GM18870 (cell line): Measurements from ENCODE around the gene UBAC2.

Source experiments
- ATAC-seq: cut with Tn5 transposase; IDR thresholded peaks from one replicate; pipeline ENCODE4 v1.9.1; 2021; ENCODE audit warnings: moderate library complexity; ENCODE audit not compliant: unreplicated experiment

The UBAC2 gene

GRCh38 chr13:99266827-99267226, 66.2 kb downstream of the UBAC2 start:
- no peak for ATAC-seq

DNA sequence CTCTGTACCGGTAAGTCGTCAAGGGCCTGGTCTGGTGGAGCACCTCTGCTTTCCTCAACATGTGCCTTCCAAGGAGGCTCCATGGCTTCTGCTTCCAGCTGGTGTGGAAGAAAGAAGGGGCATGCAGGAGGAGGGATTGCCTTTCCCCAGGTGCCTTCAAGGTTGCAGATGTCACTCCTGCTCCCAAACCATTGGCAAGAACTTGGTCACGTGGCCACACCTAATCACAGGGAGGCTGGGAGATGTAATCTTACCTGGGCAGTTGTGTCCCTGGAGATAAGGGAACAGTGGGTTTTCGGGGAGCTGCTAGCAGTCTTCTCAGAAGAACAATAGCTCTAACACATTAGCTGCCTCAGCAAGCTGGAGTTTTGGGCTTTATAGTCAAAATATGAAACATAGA, 67.3 kb downstream of the UBAC2 start:
- ATAC-seq: no peak

- no peak for ATAC-seq
Observed at GRCh38 chr13:99268822-99269221, 68.2 kb downstream of the UBAC2 start.

DNA sequence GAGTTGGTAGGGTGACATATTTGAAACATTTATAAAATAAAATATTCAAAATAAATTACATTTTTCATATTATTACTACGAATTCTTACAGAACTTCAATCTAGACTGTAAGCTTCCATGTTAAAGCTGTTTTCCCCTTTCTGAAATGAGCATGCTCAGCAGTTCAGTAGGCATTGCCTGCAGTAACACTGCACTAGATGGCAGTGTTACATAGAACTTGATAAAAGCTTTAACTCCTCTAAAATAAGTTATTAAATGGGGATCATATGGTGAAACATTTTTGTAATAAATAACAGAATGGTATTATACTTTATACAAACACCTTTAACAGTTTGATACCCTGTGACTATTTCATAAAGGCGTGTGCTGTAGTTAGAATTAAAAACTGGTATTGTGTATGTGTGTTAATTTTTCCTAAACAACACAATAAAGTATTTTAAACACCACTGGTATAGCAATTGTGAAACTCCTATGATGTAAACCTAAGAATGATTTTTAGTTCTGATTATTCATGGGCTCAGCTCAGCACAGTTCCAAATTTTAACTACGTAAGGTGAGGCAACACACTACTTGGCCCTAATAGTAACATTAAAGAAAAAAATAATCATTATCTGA, 69.1 kb downstream of the UBAC2 start:
- ATAC-seq: peak; percentile 72

- no peak for ATAC-seq
Observed at GRCh38 chr13:99270518-99270917, 69.9 kb downstream of the UBAC2 start.

DNA sequence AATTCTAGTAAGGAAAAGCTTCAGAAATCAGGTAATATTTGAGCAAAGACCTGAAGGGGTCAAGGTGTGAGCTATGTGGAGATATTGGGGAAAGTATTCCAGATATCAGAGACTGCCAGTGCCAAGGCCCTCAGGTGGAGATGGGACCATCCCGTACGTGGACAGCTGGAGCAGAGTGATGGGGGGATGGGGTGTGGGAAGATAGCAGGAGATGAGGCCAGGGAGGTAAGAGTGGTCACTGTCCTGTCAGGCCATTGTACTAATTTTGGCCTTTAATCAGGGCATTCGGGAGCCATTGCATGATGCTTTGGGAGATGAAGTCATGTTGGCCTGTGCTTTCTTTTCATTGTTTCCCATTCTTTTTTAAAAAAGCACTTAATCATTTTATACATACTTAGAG, 70.6 kb downstream of the UBAC2 start:
- no peak for ATAC-seq

- ATAC-seq: no peak
Observed at GRCh38 chr13:99272481-99272880, 71.8 kb downstream of the UBAC2 start.

DNA sequence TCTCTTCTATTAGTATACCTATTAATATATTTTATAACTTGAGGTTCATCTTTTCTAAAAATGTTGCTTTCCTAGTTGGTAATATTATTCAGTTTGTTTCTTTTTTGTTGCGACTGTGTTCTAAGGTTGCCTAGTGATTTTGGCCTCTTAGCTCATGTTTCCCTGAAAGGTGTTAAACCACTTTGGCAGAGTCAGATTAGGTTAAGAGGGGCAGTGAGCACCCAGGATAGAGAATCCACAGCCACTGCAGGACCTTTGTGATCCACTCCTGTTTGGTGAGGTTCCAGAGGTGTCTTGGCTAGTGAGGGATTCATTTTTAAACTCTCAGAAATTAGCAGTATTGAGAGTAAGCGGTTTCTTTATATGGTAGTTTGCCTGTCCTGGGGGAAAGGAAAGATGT, 72.5 kb downstream of the UBAC2 start:
- no peak for ATAC-seq

DNA sequence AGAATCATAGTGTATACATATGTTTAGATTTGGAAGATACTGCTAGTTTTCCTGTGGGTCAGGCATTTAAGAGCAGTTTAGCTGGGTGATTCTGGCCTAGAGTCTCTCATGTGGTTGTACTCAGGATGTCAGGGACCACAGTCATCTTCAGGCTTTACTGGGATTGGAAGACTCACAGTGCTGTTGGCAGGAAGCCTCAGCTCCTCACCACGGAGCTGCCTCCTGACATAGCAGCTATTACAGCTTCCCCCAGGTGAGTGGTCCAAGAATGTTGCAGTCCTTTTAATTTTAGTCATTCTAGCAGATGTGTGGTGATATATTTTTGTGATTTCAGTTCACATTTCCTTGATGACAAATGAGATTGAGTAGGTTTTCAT, 74.4 kb downstream of the UBAC2 start:
- ATAC-seq: no peak

- ATAC-seq: no peak
Observed at GRCh38 chr13:99276706-99277105, 76.1 kb downstream of the UBAC2 start.

DNA sequence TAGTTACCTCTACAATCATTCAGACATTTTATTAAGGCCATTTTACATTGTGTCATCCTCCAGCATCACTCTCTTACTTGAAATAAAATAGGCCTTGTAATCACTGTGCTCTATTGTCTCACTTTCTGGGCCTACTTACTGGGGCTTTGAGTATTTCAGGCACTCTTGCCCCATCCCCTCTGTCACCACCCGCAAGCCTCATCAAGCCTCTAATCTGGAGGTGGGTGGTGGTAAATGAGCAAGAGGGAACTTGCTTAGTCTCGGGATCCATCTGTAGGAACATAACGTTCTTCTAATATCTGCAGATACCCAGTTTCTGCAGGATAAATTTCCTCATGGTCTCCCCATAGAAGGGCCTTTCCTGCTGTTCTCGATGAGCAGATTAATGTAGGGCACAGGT, 77.0 kb downstream of the UBAC2 start:
- ATAC-seq: no peak

DNA sequence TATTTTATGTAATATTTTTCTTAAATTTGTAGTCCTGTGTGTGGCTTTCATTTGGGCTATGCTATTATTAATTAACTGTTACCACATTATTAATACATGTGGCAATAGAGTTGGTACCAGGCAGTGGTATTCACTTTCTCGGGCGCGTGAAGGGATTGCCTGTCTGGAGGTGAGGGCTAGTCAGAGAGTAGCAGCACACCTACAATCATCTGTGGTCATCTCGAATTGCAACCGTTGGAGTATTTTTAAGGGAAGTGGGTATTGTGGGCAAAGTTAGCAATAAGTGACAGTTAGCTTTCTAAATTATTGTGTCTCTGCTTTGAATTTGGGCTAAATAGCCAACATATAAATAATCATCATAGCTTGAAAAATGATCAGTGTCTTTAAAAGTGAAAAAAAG, 77.5 kb downstream of the UBAC2 start:
- ATAC-seq: no peak

- ATAC-seq: no peak
Observed at GRCh38 chr13:99278843-99279242, 78.2 kb downstream of the UBAC2 start.

DNA sequence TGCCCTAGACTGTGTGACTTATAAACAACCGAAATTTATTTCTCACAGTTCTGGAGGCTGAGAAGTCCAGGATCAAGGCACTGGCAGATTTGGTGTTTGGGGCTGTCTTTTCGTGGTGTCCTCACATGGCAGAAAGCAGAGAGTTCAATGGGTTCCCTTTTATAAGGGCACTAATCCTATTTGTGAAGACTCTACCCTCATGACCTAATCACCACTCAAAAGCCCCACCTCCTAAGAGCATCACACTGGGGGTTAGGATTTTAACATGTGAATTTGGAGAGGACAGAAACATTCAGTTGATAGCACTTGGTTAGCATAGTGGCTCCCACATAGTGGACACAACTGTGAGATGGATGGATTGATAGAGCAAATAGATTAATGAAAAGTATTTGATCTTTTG, 79.0 kb downstream of the UBAC2 start:
- ATAC-seq: no peak

DNA sequence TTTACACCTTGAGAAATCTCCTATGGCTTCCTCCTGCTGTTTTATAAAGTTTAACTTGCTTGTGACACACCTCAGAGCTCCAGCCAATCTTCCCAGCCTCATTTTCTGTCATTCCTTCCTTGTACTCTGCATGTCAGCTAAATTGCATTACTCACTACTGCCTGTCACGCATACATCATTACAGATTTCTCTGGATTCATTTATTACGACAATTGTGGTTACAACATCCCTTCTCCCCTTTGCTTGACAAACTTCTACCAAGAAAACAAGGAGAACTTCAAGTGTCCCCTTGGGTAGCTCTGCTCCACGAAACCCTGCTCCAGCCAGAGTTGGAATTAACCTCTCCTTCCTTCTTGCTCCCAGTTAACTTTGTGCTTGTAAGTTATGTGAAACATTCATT, 79.5 kb downstream of the UBAC2 start:
- ATAC-seq: no peak

DNA sequence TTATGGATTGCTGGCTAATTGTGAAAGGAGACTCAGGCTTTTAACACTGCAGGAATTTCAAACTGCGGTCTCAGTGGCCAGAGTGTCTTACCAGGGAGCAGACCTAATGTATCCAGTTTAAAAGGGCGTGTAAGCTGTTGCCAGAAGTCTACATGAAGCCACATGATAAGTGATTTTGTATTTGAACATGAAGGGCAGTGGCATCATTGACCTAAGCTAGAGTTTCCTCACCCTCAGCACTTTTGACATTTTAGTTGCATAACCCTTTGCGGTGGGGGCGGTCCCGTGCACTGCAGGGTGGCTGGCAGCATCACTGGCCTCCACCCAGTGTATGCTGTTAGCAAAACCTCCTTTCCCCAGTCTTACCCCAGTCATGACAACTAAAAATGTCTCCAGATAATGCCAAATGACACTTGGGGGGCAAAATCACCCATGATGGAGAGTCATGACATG, 81.2 kb downstream of the UBAC2 start:
- peak; percentile 66 for ATAC-seq

DNA sequence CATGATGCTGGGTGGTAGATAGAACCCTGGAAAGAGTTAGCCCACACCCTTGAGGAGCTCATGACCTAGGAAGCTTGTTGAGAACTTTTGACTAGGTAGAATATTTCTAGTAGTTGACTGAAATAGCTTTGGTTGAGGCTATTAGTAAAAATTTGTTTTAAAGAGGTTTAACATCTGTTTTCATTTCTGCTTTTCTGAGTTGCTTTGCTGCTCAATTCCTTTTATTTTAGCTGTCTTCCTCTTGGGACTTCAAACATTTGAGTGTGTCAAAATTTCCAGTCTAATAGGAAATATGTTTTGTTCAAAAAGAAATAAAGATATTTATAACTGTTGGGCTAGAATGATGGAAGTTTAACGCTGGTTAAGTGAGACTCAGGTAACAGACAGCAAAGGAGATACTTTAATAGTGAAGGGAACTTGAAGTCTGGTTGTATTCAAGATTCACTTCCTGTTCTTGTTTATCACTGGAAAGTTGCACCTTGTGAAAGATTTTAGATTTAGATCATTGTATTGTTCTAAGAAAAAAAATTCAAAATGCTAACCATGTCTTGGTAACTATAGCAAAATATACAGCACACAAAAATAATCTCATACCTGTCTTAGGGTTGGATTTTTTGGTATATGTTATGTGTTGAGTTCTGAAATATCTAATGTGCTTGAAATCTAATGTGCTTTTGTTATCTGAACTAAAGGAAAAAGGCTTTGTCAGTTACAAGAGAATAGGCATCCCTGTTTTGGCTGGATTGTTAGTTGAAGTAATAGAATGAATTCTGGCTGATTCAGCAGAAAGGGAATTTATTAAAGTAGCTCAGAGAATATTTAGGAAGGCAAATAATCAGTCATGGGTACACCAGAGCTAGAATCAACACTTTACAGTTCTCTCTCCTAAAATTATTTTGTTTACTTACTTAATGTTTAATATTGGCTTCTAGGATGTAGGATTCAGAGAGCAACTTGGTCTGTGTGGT, 81.9 kb downstream of the UBAC2 start:
- peak; percentile 55 for ATAC-seq

- ATAC-seq: no peak
Observed at GRCh38 chr13:99285432-99286182, 85.0 kb downstream of the UBAC2 start.

GRCh38 chr13:99287551-99287950, 86.9 kb downstream of the UBAC2 start:
- peak; percentile 2 for ATAC-seq

- peak; percentile 87 for ATAC-seq
Observed at GRCh38 chr13:99288089-99288488, 87.4 kb downstream of the UBAC2 start.

- ATAC-seq: no peak
Observed at GRCh38 chr13:99289271-99289670, 88.6 kb downstream of the UBAC2 start.
